Stimulated activated CD4-positive, alpha-beta T cell treated with anti-CD3 and anti-CD28 coated beads, TNF-alpha, amount 100 ng/mL, for 24 hours (primary cell): Measurements from ENCODE around the gene PARD3.
"Not testable (repeated sequence)": the region's sequence is repeated elsewhere in the genome, so short reads cannot be mapped to it uniquely, and the experiment has no call there.

Source experiments
- DNase-seq, 3 experiments: peaks; one replicate each; pipeline ENCODE4 v3.0.0-alpha.2; 2020; ENCODE audit warnings: low read depth in 3 of 3

Gene PARD3

GRCh38 chr10:34428501-34428900 lies 386.6 kb downstream of the PARD3 start:
- DNase-seq: no peak

- no peak for DNase-seq
Measured at GRCh38 chr10:34427911-34428216, 387.2 kb downstream of the PARD3 start.

DNA sequence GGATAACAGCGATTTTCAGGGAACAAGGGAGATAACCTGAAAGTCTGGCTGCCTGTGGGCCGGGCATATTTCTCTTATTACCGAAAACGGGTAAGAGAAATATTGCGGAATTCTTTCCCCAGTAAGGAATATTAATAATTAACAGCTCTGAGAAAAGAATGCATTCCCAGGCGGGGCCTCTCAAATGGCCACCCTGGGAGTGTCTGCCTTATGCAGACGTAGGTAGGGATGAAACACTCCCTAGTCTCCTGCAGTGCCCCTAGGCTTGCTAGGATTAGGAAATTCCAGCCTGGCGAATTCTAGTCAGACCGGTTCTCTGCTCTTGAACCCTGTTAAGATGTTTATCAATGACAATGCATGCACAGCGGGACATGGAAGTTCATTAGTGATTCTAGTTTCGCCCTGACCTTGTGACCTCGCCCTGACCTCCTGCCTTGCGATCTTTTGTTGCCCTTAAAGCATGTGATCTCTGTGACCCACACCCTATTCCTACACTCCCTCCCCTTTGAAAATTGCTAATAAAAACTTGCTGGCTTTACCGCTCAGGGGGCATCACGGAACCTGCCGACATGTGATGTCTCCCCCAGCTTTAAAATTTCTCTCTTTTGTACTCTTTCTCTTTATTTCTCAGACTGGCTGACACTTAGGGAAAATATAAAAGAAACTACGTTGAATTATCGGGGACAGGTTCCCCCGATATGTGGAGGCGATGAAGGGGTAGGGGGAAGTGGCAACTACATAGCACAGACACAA lies 387.8 kb downstream of the PARD3 start:
- DNase-seq: not testable (repeated sequence)

GRCh38 chr10:34426538-34427157 lies 388.4 kb downstream of the PARD3 start:
- DNase-seq: not testable (repeated sequence)

- DNase-seq: no peak
Measured at GRCh38 chr10:34426041-34426440, 389.1 kb downstream of the PARD3 start.

DNA sequence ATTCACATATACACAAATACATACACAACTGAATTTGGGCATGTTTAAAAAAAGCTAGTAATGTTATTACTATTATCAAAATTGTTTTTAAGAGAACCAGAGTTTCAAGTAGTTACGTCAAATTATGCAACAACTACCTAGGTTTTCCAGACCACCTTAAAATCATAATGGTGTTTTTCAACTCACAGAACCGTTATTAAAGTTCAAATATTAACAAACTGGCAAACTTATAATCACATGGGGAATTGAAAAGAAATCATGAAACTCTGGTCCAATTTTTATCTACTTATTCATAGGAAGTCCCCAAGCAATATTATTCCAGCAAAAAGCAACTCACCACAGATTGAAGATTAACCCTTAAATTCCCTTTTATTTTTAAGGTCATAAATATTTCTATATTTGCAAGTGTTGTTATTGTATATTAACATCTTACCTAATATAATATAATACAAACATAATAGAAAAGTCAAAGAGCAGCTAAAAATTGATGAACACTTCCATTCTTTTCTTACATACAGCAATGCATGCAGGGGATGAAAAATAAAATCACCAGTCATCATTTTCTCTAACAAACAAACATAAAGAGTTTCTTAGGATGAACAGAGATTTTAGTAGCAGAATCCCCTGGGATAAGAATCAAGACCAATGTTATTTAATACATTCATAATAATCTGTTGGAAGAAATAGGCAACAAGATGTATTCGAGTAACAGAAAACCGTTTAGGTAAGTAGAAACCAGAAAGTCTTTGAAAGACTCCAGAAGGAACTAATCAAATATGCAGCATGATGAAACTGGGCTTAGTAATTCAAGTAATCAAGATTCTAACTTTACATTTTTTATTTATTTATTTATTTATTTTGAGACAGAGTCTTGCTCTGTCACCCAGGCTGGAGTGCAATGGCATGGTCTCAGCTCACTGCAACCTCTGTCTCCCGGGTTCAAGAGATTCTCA lies 391.1 kb downstream of the PARD3 start:
- DNase-seq: no peak

- DNase-seq: no peak
Measured at GRCh38 chr10:34420795-34421194, 394.3 kb downstream of the PARD3 start.

- DNase-seq: no peak
Measured at GRCh38 chr10:34420273-34420672, 394.8 kb downstream of the PARD3 start.

DNA sequence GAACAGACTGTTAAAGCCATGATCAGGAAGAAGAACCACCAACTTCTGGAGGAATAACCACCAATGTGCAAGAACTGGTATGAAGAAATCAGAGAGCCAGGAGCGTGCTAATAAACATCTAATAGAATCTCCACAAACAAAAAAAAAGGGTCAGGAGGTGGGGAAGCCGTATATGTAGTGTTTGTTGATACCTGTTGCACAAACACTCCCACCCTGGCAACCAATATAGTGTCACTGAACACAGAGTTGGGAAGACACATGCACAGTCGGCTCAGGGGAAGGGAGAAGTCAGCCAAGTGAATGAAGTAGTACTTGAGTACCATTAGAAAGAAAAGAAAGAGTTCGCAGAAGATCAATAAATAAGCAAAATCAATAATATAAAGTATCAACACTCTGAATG lies 400.1 kb downstream of the PARD3 start:
- DNase-seq: no peak

DNA sequence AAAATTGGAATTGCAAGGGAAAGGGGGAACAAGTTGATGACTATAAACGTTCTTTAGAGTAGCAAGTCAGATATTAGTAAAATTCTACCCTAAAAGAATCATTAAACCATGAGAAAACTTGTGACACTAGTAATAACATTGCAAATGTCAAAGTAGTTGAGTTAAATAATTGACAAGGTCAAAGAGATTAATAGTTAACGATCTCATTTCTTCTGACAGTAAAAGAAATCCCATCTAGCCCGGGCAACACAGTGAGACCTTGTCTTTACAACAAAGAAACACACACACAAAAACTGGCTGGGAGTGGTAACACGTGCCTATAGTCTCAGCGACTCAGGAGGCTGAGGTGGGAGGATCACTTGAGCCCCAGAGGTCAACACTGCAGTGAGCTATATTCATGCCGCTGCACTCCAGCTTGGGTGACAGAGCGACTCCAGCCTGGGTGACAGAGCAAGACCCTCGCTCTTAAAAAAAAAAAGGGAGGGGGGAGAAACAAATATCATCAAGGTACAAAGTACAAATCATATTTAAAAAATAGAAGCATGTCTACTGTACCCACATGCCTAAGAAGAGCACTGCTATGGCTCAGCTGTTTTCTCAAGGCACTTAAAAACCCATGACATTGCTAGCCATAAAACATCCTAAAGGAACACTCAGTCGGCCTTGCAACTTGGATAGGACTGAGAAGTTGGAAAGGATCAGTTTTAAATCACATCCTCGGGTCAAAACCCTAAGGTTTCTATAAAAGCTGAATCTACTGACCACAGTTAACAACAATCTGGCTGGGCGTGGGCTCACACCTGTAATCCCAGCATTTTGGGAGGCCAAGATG lies 401.1 kb downstream of the PARD3 start:
- no peak for DNase-seq

- DNase-seq: no peak
Measured at GRCh38 chr10:34413214-34413613, 401.9 kb downstream of the PARD3 start.

DNA sequence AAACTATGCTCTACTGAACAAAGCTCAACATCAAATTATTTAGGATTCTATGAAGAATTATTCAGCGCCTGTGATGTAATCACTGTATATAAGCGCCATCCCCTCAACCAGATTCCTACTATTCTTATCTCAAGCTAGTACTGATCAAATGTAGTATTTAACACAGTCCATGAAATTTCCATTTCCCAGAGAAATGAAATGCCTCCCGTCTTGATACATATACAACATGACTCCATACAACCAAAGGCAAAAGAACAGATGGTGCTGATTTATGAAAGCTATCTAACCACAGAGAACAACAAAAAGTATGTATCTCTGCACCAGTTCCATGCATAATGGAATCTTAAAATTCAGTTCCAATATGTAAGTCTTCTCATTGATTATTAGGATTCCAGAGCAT lies 406.1 kb downstream of the PARD3 start:
- DNase-seq: no peak

DNA sequence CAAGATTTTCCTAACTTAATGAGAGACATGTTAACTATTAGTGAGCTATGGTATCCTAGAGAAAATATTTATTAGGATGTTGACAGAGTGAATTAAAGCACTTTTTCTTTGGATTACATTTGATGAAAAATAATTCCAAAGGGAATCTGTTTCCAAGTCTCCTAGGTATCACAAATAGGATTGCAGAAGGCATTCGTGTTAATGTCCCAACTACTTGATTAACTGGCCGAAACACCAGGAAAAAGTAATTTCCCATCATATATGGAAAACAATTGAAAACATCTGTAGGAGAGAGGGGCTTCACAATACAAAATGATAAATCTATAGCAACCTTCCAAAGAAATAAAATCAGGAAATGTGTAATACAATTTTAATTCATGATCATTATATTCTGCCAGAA lies 406.7 kb downstream of the PARD3 start:
- DNase-seq: no peak

DNA sequence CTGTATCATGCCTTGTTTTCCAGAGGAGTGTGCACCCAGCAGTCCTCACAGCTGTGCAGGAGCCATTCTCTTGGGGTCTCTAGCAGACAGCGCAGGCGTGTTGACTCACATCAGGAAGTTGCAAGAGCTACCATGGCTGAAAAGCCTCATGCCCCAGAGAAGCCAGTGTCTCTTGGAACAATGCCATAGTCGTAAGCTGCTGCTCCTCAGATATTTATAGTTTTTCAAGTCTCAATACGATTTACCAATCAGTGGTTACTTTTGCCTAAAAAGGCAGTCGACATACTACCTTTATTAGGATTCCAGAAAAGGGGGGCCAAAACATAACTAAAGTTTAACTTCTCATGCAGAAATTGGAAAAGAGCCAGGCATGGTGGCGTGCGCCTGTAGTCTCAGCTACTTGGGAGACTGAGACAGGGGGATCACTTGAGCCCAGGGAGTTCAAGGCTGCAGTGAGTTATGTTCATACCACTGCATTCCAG lies 407.7 kb downstream of the PARD3 start:
- DNase-seq: no peak

- no peak for DNase-seq
Measured at GRCh38 chr10:34406463-34407323, 408.4 kb downstream of the PARD3 start.

DNA sequence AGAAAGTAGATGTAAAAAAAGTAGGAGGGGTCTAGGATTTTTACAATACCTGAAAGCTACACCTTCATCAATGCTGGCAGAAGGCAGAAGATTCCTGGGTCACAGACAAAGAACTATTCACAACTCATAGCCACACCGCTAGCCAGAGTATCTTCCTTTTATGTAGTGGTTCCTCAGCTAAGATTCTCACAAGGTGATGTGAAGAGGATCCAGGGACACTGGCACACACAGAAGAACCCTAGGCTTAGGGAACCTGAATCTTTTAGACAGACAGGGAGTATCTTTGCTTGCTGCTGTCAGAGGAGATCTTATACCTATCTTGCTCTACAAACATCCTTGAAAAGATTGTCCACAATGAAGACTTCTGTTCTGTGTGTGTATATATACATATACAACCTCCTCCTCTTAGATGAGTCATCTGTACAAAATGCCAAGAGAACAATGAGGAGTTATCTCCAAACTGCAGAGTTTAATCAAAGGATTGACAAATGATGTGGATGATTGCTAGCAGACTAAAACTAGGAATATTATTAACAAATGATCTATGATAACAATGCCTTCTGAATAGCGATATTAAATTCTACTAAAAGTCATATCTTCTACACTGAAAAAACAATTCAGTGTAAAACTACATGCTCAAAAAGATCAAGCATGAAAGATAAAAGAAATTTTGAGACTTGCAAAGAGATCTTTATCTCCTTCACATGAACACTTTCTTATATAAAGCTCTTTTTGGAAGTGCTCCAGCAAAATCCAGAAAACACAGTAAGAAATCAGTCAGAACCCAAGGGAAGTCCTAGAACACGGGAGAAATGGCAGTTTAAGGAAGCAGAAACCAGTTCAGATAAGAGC lies 409.3 kb downstream of the PARD3 start:
- DNase-seq: no peak

DNA sequence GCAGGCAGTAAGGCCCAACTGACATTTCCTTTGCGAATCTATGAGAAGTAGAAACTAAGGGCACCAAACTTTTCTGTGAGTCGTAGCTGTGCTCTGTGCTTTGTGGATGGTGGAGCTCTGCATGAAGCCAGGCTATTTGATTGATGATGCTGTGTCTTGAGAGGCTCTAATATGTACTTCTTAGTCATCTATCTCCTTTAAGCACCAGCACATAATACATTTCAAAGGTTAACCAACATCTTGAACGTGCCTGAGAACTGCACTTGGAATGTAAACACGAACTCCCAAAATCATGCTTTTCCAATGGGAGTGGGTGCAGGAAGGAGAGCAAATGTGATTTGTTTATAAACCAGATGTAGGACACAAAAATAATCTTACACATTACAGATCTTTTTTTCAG lies 411.6 kb downstream of the PARD3 start:
- DNase-seq: no peak

GRCh38 chr10:34400075-34400474 lies 415.0 kb downstream of the PARD3 start:
- DNase-seq: no peak

DNA sequence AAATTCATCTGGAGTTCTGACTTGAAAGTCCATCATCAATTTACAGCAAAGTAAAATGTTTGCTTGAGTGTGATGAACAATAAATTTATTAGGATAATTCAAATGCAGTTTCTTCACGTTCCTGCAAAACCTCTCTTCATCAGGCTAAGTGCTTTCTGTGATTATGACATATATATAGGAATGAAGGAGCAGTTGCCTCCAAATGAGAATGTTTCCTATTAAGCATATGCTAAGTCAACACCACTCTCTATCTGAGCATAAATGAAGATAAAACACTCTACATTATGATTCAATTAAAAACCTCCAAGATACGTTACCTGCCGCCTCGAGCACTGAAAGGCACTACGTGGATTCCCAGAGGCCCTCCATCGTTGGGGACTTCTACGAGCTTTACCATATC lies 416.1 kb downstream of the PARD3 start:
- DNase-seq: no peak

- DNase-seq: no peak
Measured at GRCh38 chr10:34397324-34397723, 417.8 kb downstream of the PARD3 start.
